Mesothelial cell of epicardium (in vitro differentiated cells): Measurements from ENCODE around the gene GSTO2. TPM values are rescaled to one million over a fixed set of nuclear protein-coding genes. Genes with fewer than 3 reads are reported as not detected.
"Not testable (repeated sequence)": the region's sequence is repeated elsewhere in the genome, so short reads cannot be mapped to it uniquely, and the experiment has no call there.

ENCODE experiments used
- DNase-seq, 2 experiments: peaks; one replicate each; pipeline ENCODE4 v3.0.0; 2021; ENCODE audit warnings: low spot score in 2 of 2; ENCODE audit not compliant: unreplicated experiment in 2 of 2
- H3K27ac Mint-ChIP-seq: 2 replicates; pipeline ENCODE4 v1.8.0; 2021; ENCODE audit warnings: mixed read lengths
- H3K27me3 Mint-ChIP-seq: 2 replicates; pipeline ENCODE4 v1.8.0; 2021; ENCODE audit warnings: low read depth, mixed read lengths
- H3K36me3 Mint-ChIP-seq: 2 replicates; pipeline ENCODE4 v1.8.0; 2021; ENCODE audit warnings: mixed read lengths
- H3K4me1 Mint-ChIP-seq: 2 replicates; pipeline ENCODE4 v1.8.0; 2021; ENCODE audit warnings: mixed read lengths
- H3K4me3 Mint-ChIP-seq: 2 replicates; pipeline ENCODE4 v1.8.0; 2021; ENCODE audit warnings: mild to moderate bottlenecking, moderate library complexity, mixed read lengths
- H3K9me3 Mint-ChIP-seq: 2 replicates; pipeline ENCODE4 v1.8.0; 2021; ENCODE audit warnings: mixed read lengths
- total RNA-seq: library from RNA; stranded (reverse); gene quantifications from 3 replicates; pipeline ENCODE4 v1.2.1, GENCODE V29; 2021
- TF ChIP-seq, protein P1 (sequence below): fragments of 200-600 bp; sonication (generic); IDR thresholded peaks from one replicate; pipeline ENCODE4 v1.5.0; 2021; ENCODE audit warnings: antibody characterized with exemption; ENCODE audit not compliant: unreplicated experiment

The GSTO2 gene
- total RNA-seq, 1 donor from 2014 or later: 11.7 TPM

DNA sequence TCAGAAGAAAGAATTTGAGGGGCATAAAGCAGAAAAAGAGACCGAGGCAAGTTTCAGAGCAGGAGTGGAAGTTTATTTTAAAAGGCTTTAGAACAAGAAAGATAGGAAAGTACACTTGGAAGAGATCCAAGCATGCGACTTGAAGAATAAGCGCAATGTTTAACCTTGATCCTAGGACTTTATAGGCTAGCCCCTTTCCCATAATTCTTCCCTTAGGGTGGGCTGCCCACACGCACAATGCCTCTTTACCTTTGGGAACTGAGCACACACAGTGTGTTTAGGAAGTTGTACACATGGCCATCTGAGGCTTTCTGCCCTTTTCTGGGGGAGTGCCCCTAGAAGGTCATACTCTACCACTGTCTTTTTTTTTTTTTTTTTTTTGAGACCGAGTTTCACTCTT is 25.5 kb upstream of the GSTO2 start:
- H3K36me3 Mint-ChIP-seq: no peaks in the 10 kb centered on the region
- H3K4me1 Mint-ChIP-seq: peaks cover 4% of the 10 kb centered on the region
- DNase-seq: no peak
- H3K9me3 Mint-ChIP-seq: peaks cover 18% of the 10 kb centered on the region
- TF ChIP-seq, protein P1, sequence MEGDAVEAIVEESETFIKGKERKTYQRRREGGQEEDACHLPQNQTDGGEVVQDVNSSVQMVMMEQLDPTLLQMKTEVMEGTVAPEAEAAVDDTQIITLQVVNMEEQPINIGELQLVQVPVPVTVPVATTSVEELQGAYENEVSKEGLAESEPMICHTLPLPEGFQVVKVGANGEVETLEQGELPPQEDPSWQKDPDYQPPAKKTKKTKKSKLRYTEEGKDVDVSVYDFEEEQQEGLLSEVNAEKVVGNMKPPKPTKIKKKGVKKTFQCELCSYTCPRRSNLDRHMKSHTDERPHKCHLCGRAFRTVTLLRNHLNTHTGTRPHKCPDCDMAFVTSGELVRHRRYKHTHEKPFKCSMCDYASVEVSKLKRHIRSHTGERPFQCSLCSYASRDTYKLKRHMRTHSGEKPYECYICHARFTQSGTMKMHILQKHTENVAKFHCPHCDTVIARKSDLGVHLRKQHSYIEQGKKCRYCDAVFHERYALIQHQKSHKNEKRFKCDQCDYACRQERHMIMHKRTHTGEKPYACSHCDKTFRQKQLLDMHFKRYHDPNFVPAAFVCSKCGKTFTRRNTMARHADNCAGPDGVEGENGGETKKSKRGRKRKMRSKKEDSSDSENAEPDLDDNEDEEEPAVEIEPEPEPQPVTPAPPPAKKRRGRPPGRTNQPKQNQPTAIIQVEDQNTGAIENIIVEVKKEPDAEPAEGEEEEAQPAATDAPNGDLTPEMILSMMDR: no peak
- H3K27ac Mint-ChIP-seq: no peak overlapping the region
- no peak overlapping the region for H3K4me3 Mint-ChIP-seq
- peaks cover 7% of the 10 kb centered on the region for H3K27me3 Mint-ChIP-seq

DNA sequence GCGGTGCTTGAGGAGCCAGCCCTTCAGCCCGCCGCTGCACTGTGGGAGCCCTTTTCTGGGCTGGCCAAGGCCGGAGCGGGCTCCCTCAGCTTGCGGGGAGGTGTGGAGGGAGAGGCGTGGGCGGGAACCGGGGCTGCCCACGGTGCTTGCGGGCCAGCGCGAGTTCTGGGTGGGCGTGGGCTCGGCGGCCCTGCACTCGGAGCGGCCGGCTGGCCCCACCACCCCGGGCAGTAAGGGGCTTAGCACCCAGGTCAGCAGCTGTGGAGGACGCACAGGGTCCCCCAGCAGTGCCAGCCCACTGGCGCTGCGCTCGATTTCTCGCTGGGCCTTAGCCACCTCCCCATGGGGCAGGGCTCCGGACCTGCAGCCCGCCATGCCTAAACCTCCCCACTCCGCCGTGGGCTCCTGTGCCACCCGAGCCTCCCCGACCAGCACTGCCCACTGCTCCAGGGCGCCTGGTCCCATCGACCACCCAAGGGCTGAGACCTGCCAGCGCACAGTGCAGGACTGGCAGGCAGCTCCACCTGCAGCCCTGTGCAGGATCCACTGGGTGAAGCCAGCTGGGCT is 23.8 kb upstream of the GSTO2 start:
- H3K4me3 Mint-ChIP-seq: no peak overlapping the region
- H3K36me3 Mint-ChIP-seq: no peaks in the 10 kb centered on the region
- TF ChIP-seq, protein P1: no peak
- no peak overlapping the region for H3K27ac Mint-ChIP-seq
- peaks cover 18% of the 10 kb centered on the region for H3K9me3 Mint-ChIP-seq
- no peak for DNase-seq
- peaks cover 4% of the 10 kb centered on the region for H3K4me1 Mint-ChIP-seq
- H3K27me3 Mint-ChIP-seq: peaks cover 2% of the 10 kb centered on the region

DNA sequence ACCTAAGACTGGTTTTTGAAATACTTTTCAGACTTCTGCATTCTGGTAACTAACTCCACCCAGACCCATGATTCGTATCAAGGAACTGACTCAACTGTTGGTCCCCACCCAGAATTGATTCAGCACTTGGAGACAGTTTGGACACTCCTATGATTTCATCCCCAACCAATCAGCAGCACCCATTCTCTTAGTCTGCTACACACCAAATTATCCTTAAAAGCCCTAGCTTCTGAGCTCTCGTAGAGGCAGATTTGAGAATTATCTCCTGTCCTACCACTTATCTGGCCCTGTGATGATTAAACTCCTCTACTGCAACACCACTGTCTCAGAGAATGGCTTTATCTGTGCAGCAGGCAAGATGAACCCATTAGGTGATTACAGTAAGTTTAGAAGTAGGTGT is 22.0 kb upstream of the GSTO2 start:
- Mint-ChIP-seq H3K36me3 (no peaks in the 10 kb centered on the region), H3K4me1 (peaks cover 4% of the 10 kb centered on the region), H3K4me3 (no peak overlapping the region), H3K27me3 (no peaks in the 10 kb centered on the region), H3K9me3 (peaks cover 18% of the 10 kb centered on the region), H3K27ac (no peak overlapping the region)
- no peak for DNase-seq
- TF ChIP-seq, protein P1: no peak

DNA sequence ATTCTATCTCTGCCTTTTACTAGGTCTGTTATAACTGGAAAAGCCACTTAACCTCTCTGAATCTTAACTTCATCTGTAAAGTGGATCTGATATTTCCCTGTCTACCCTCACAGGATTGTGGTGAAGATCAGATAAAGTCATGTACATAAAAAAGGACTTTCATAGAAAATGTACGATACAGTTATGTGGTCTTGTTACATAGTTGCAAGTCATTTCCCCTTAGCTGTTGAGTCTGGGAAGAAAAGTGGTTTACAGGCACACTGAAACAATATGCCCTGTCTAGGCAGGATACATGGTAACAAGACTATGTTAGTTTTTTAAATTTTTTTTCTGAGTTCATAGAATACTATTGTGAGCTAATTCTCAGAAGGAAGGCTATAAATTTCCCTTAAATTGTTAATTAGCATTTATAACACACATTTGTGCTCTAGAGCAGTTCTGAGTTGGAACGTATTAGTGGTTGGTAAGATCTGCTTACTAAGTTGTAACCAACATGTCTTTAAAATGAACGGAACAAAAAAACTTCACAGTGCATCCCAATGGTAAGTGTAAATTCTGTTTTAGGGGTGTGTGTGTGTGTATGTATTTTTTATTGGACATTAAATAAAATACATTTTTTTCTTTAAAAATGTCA is 21.4 kb upstream of the GSTO2 start:
- Mint-ChIP-seq H3K27ac (no peak overlapping the region), H3K4me1 (peaks cover 4% of the 10 kb centered on the region), H3K36me3 (no peaks in the 10 kb centered on the region), H3K27me3 (no peaks in the 10 kb centered on the region), H3K4me3 (no peak overlapping the region), H3K9me3 (peaks cover 18% of the 10 kb centered on the region)
- DNase-seq: no peak
- TF ChIP-seq, protein P1: no peak

DNA sequence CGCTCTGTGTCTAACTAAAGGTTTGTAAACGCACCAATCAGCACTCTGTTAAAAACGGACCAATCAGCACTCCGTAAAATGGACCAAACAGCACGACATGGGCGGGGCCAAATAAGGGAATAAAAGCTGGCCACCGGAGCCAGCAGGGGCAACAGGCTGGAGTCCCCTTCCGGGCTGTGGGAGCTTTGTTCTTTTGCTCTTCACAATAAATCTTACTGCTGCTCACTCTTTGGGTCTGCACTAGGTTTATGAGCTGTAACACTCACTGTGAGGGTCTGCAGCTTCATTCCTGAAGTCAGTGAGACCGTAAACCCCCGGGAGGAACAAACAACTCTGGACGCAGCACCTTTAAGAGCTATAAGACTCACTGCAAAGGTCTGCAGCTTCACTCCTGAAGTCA is 20.1 kb upstream of the GSTO2 start:
- Mint-ChIP-seq H3K4me1 (peaks cover 11% of the 10 kb centered on the region), H3K9me3 (peaks cover 18% of the 10 kb centered on the region)
- DNase-seq, H3K36me3 Mint-ChIP-seq, H3K4me3 Mint-ChIP-seq, H3K27ac Mint-ChIP-seq, H3K27me3 Mint-ChIP-seq: not testable (repeated sequence)

DNA sequence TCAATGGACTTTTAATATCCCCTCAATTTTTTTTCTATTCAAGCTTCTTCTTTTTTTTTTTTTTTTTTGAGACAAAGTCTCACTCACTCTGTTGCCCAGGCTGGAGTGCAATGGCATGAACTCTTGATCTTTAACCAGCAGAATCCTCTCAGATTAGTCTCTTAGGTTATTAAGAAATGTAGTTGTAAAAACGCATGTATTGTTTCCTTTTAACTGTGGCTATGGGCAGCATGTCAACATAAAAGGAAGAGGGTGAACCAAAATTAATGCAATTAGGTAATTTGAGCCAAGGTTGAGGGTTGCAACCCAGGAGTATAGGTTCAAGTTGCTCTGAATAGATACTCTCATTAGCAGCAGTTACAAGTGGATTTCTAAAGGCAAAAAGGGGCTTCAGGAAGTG is 18.6 kb upstream of the GSTO2 start:
- no peak for DNase-seq
- Mint-ChIP-seq H3K27ac (no peak overlapping the region), H3K4me3 (no peak overlapping the region), H3K9me3 (peaks cover 18% of the 10 kb centered on the region), H3K27me3 (no peaks in the 10 kb centered on the region), H3K4me1 (peaks cover 18% of the 10 kb centered on the region), H3K36me3 (no peaks in the 10 kb centered on the region)
- TF ChIP-seq, protein P1: no peak
